GM19467 (cell line): ENCODE results near the gene CCDC107.

Experiments used
- ATAC-seq: cut with Tn5 transposase; IDR thresholded peaks from one replicate; pipeline ENCODE4 v1.9.1; 2021; ENCODE audit warnings: mild to moderate bottlenecking, moderate library complexity; ENCODE audit not compliant: unreplicated experiment

CCDC107 gene

DNA sequence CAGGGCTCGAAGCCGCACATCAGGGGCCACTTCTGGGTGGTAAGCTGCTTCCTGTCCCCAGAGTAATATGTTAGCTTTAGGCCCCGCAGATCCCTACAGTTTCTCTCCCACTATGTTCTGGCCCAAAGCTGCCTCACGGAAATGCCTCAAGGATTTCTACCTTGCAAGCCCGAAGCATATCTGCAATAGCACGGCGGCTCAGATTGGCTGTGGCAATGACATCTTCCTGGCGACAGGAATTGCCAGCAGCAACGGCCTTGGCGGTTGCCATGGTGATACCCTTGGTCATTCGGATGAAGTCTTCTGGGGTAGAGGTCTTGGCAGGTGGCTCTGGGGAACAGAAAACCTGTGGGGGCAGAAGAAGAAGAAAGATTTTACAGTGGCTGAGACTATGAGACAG, 41.9 kb downstream of the CCDC107 start:
- ATAC-seq: no peak

DNA sequence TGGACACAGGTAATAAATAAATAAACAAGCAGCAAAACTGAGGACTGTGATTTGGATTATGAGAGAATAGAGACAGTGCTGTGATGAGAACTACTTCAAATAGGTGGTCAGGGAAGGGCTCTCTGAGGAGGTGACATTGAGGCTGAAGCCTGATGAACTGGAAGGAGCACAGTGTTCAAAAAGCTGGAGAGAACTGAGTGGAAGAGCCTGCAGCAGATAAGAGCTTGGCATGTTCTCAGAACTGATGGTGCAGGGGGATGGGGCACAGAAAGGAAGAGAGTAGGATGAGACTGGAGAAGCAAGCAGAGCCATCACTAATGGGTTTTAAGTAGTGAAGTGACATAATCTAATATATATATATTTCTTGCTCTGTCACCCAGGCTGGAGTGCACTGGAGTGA, 42.9 kb downstream of the CCDC107 start:
- no peak for ATAC-seq

DNA sequence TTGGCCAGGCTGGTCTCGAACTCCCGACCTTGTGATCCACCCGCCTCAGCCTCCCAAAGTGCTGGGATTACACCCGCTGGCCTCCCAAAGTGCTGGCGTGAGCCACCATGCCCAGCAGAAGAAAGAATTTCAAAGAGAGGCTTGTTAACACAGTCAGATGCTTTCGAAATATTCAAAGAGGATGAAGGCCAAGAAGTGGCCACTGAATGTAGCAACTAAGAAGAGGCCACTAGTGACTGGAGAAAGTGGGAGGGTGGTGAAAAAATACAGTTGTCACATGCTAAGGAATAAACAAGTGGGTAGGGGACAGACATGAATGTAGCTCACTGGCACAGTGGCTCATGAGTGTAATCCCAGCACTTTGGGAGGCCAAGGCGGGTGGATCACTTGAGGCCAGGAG, 44.6 kb downstream of the CCDC107 start:
- no peak for ATAC-seq

DNA sequence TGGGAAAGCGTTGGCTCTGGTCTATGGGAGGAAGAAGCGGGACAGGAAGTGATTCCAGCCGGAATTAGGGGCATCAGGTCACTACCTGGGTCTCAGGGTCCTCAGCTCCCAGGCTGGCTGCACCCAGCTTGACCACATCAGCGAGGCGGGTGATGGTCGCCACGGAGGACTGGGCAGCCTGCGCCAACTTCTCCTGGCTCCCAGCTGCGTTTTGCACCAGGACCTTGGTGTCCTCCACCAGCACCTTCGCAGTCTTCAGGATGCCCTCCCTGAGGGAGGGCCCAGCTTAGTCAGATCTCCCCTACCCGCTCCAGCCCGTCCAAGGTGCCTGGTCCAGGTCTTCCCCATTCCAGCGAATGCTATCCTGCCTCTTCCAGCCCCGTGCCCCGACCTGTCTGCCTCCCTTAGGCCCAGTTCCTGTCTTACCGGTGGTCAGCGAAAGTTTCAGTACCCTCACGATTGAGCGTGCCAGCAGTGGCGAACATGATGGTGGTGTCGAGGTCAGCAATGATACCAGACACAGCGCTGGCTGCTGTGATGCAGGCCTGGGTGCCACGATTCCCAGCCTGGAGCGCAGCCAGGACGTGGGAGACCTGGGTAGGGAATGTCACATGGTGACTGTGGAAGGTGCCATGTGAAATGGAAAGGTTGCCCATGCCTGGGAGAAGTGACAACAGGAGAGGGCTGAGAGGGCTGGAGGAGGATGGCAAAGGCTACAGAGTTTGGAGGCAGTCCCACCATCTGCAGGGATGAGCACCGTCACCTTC, 46.0 kb downstream of the CCDC107 start:
- ATAC-seq: no peak

DNA sequence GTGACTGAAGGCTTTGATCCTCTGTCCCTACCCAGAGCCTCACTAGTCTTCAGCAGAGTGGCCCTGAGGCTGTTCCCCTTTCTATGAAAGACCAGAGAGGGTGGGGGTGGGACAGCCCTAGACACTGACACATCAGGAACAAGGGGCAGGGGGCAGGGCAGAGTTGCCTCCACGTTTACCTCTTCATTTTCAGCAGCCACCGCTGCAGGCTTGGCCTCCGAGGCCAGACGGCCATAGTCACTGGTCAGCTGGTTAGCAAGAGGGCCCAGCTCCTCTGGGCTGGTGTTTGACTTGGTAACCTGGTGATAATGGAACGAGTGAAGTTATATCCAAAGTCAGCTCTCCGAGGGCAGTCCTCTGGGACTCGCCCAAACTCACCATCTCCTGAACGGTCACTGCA, 47.3 kb downstream of the CCDC107 start:
- ATAC-seq: no peak

DNA sequence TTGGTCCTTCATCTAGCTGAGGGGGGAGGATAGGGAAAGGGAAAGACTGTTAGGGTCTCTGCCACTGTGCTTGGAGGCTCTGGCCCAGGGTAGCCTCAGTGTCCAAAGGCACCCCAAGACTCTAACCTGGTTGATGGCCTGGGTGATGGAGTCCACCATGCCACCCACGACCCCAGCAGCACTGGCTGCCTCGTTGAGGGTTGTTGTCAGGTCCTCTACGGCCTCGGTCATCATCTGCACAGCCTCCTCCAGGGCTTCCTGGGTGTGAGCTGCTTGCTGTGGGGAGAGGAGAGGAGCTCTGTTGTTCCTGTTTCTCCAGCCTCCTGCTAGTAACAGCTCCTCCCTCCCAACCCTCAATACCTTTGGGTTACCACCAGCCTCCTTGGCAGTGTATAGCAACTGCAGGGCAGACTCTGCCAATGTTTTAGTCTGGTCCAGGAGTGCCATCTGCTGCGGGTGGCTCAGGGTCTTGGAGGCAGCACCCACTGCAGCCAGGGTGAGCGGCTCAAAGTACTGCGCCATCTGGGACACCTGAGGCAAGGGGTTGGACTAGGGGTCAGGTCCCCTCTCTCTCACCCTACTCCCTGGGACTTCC, 47.8 kb downstream of the CCDC107 start:
- no peak for ATAC-seq

DNA sequence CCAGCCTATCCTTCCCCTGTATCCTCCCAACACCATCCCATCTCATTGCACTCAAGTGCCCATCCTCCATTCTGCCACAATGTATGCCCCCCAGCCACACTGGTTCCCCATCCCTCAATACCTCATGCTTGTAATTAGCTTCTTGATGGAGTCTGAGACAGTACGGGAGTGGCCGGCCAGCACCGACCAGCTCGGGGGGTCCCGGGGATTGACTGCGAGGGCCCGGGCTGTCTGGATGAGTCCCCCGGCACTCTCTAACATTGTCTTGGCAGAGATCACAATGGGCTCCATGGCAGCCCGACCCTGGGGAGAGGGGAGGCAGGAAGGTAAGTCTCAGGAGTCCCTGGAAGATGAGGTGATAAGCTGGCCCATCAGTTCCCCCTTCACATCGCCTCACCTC, 48.9 kb downstream of the CCDC107 start:
- no peak for ATAC-seq

DNA sequence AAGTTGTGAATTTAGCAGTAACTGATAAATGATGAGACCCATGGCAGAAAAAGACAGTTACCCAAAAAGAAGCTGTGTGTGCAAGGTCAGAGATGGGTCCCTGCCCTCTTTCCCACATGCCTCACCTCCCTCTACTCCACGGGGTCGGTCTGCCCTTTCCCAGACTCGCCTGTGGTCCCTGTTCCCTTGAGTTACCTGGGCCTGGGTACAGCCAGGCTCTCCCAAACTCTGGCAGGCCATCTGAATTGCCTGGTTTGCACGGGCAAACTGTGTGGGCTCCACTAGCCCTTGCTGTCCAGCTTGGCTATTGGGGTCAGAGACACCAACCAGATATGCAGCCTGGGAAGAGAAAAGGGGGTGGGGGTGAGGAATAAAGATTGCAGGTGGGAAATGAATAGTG, 50.1 kb downstream of the CCDC107 start:
- ATAC-seq: no peak

DNA sequence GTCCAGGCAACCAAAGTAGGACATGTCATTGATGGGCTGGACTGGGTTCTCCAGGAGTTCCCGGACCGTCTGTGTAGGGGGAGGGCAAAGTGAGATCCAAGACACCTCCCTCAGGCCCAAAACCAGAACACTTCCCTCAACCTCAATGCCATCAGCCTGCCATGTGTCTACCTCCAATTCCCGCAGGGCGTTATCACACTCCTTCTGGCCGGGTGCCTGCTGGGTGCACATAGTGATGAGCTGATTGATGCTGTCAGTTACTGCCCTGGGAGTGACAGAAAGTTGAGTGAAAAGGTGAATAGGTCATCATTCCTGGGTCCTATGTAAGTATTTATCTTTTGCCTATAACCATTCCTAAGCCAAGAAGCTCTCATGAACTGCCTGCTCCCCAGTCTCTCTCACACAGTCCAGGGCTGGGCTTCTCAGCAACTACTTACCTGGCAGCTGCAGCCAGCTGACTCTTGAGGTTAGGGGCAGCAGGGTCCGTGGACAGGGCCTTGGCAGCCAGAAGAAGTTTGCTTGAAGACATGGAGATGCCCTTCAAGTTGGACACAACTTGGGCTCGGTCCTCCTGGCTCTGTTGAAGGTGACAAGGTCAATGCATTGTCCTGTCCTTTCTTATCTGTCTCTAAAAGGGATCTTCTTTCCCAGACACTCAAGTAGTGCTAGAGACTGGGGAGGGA, 52.9 kb downstream of the CCDC107 start:
- ATAC-seq: no peak
